GM19452 (cell line): ENCODE measurements around the gene FBLN2.
"Not testable (repeated sequence)": the region's sequence is repeated elsewhere in the genome, so short reads cannot be mapped to it uniquely, and the experiment has no call there.

Experiments used
- ATAC-seq: cut with Tn5 transposase; IDR thresholded peaks from one replicate; pipeline ENCODE4 v1.9.1; 2021; ENCODE audit not compliant: unreplicated experiment

The FBLN2 gene

DNA sequence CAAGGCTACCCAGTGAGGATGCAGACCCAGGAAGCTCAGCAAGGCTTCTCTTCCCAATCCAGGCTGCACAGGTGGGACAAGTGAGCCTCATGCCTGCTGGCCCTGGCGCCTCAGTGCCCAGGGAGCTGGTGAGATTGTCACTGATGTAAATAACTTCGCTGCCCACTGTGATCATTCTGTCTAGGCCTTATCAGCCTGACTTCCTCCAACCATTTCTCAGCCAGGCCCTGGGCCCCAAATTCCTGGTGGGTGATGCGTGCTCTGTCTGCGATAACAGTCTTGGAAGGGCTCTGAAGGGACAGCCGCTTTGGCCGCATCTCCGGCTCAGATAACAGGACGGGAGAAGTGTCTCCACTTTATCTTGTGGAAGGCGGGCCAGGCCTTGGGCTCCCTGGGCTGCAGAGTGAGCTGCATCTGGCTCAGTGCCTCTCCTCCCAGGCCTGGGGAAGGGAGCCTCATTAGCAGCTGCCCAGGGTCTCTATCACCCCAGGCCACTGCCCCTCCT is 2.2 kb upstream of the FBLN2 start:
- ATAC-seq: no peak

DNA sequence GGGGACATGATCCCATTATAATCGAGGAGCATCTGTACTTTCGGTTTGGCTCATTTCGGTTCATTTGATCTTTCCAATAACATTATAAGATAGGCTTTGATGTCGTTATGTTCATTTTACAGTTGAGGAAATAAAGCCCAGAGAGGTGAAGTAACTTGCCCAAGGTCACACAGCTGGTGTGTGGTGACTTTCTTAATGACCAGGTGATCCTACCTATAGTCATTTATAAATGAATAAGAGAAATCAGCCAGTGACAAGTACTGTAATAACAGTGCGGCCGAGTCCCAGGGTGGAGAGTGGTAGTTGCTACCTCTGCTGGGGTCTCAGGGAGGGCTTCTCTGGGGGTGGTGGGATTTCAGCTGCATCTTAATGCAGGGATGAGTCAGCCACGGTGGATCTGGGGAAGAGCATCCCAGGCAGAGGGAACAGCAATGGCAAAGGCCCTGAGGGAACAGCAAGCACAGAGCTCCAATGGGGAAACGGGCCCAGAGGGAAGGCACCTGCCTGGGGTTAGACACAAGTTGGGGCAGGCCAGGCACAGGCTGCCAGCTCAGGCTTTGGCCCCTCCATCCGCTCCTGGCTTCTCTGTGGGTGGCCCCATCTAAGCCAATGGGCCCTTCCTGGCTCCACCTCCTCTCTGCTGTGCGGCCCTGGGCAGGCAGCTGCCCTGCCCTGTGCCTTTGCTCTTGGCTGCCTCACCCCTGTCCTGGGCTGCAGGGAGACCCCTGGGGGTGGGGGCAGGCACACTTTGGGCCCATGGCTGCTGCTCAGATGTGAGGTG is 1.1 kb upstream of the FBLN2 start:
- ATAC-seq: no peak

DNA sequence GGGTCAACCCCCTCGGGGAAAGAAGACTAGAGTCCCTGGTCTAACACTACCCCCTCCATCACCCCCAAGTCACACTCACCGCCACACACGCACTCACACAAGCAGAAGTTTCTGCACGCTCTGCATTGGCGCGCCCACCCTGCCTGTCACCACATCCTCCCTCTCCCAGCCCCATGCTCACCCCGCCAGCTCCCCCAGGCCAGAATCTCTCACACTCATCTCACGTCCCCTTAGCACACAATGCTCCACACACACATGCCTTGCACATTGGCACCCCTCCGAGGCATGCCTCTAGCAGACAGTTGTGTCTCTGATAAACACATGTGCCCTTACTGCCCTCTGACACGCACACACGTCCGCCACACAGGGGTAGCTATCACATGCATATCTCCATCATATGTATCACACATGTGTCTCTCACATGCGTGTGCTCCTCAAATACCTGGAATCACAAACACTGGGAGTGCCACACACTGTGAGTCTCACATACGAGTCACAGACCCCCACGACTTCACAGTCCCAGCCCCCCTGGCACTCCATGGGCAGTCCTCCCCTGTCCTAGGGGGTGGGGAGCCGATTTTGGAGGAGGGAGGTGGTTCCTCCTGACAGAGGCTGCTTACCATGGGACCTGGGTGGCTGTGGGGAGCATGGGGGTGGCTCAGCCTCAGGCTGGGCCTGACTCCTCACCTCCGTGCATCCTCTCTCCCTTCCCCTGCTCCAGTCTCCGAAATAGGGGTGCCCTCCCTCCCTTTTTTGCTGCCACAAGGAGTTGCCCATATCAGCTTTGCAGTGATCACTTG is 898 bp downstream of the FBLN2 start:
- ATAC-seq: no peak

DNA sequence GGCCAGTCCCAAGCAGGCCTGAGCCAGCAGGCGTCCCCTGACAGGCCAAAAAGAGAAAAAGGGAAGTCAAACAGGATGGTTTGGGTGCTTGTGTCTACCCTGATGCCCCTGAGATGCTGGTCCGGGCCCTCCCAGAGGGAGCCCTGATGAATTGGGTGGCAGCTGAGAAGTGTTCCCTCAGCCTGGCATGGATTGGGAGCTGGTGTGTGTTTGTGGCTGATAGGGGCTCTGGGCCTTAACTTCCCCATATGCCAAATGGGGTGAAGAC is 1.4 kb downstream of the FBLN2 start:
- ATAC-seq: no peak

DNA sequence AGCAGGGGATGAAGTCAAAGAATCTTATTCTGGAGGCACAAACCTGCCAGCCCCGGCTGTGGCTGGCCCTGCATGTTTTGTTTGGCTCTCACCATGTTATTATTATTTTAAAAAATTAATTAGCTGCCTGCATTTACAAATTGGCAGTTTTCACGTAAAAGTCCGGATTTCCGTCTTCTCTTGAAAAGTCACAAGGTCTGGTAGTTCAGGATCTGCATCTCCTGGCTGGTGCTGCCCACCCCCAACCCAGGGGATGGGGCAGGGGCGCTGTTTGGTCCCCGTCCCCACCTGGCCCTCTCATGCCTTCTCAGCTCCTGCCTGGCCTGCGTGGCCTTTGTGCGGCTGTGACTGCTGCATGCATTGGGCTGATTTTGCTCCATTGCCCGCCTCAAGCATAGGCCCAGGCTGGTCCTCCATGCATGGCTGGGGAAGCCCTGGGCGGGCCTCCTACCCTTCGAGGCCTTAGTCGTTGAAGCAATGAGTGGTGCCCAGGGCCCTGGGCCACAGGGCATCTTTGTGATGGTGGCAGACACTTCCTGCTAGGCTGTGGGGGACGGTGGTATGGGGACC is 2.0 kb downstream of the FBLN2 start:
- no peak for ATAC-seq

DNA sequence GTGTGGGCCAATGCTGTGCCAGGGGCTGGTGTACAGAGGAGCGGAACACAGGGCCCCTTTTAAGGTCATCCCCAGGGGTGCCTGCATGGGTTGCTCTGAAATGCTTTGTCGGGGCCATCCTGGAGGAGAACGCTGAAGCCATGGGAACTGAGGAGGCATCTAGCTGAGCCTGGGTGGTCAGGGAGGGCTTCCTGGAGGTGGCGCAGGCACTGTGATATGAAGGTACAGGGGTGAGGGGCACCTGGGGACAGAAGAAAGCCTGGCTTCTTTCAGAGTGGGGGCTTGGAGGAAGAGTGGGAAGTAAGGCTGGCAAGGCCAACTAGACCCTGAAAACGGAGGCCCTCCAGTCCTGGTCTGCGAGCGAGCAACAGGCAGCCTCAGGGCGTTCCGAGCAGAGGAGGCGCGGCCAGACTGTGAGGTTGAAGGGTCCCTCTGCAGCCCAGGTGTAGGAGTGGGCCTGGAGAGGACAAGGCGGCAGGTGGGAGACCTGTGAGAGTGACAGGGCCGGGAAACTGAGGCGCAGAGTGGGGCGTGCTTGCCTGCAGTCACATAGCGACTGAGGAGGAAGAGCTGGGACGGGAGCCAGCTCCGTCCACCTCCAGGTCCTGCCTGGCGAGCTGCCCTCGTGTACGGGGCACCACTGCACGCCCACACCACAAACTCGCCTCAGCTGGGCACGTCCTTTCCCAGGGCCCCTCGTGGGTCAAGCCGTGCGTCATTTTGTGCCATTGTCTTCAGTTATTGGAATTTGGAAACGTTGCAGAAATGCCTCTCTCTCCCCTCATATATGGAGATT is 4.1 kb downstream of the FBLN2 start:
- ATAC-seq: no peak

DNA sequence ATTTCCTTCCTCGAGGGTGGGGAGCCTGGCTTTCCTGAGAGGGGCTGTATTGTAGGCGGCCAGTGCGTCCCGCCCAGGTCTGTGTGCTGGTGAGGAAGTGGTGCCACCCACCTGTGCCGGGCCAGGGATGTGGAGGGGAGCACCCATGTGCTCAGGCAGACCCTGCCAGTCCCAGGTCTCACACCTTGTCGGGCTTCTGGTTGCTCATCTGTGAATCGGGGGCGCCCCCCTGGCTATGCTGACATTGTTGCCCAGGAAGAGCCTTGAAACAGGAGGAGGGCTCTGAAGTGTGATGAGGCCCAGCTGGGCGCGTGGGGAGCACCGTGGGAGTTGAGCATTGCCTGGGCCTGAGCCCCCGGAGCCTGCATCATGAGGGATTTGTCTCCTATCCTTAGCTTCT is 4.8 kb downstream of the FBLN2 start:
- no peak for ATAC-seq

DNA sequence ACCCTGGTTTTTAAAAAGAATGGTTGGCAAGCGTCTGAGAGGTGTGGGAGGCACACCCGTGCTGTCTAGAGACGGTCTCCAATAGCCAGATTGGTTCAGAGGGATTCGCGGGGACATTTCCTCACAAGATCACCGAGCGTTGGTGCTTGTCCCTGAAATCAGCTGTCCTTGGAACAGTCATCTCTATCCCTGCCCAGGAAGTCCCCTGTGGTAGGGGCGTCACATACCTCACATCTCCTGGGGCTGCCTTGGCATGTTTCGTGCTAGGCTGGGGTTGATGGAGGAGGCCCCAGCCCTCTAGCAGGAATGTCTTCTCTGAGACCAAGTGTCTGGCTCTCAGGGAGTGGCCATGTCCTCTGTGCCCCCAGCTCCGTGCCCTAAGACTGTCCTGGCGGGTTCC is 6.8 kb downstream of the FBLN2 start:
- ATAC-seq: no peak

DNA sequence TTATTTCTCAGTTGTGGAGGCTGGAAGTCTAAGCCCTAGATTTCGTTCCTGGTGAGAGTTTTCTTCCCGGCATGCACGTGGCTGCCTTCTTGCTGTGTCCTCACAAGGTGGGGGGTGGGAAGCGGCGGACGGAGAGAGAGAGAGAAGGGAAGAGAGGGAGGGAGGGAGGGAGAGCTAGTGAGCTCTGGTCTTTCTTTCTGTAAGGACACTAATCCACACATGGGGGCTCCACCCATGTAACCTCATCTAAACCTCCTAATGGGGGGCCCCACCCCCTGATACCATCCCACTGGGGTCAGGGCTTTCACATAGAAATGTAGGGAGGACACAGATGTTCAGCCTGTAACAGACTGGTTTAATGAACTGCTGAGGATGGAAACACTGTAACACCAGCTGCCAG is 7.3 kb downstream of the FBLN2 start:
- ATAC-seq: no peak

DNA sequence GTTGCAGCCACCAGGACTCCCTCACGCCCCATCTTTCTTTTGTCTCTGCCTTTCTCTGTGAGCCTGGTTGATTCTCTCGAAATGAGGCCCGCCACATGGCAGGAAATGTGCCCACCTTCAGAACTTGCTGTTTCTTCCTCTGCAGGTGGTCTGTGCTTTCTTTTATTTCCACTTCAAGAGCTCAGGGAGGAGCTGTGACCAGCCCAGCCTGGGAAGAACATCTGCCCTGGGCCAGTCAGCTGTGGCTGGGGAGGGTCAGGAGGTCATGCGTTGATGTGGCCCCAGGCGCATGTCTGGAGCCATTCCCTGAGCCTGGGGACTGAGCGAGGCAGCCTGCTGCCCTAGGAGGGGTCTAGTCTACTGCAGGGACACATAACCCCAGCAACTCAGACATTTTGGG is 8.0 kb downstream of the FBLN2 start:
- no peak for ATAC-seq

DNA sequence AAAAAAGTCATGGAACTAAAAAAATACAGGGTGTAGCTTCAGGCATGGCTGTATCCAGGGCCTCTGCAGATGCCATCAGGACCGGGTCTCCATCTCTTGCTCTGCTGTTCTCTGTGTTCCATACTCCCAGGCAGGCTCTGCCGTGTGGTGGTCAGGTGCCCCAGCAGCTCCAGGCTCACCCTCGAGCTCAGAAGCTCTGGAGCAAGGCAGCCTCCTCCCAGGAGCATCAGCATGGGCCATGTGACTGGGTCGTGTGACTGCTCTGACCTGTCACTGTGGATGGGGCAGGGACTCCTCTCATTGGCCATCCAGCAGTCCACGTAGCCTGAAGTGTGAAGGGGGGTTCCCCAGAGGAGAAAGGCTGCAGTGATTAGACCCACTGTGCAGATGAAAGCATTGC is 8.5 kb downstream of the FBLN2 start:
- ATAC-seq: no peak

DNA sequence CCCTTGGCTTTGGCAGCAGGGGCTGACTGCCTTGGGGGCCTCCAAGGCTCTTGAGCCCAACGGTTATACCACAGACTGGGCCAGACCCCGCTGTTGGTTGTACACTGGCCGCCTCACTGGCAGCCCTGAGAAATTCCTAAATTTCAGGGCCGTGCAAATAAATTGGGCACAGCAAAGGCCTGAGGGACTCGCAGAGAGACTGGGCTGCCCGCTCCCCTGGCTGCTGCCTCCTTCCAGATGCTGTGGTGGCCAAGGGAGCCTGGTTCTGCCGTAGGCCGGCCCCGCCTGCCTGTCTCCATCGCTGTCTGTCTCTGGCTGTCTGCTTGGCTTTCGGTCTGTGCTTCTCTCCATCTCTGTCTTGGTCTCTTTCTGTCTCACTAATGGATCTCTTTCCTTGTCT is 9.0 kb downstream of the FBLN2 start:
- no peak for ATAC-seq

DNA sequence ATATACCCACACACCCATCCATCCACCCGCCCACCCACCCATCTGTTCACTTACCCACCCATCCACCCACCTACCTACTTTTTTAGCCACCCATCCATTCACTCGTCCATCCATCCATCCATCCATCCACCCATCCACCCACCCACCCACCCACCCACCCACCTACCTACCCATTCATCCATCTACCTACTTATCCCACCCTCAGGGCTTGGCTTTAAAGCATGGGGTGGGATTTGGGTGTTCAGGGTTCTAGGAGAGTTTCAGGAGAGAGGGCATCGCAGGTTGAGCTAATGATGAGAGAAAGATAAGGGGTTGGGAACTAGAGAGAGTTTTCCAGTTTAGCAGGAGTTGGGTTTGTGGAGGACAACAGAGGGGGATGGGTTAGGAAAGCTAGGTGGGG is 9.7 kb downstream of the FBLN2 start:
- ATAC-seq: no peak

DNA sequence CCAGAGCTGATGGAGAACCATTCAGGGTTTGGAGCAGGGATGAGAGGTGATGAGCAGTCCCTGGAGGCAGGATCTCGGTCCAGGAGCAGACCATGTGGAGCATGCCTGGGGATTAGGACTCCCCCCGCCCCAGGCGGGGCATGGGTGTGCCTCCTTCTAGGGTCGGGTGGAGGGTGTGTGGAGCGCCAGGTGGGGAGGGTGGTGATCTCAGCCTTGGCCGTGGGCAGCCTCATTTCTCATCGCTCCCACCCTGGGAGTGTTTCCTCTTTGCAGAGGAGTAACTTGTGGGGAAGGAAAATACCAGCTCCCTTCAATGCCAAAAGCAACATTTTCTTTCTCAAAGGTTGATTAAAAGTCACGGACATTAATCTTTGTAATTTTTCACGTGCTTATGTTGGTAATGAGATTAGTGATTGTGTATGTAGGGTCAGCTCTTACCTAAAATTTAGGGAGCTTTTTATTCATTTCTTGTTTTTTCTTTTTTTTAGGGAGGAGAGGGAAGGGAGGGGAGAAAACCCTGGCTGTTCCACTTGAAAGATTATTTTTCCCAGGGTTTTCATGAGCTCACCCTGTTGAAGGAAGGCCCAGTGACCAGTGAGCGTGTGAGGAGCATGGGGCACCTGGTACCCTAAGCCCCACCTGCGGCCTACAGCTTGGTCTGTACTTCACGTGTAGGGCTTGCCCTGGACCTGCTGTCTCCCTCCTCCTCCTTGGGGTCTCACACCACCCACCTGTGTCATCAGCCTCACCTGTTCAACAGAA is 11.0 kb downstream of the FBLN2 start:
- ATAC-seq: no peak

DNA sequence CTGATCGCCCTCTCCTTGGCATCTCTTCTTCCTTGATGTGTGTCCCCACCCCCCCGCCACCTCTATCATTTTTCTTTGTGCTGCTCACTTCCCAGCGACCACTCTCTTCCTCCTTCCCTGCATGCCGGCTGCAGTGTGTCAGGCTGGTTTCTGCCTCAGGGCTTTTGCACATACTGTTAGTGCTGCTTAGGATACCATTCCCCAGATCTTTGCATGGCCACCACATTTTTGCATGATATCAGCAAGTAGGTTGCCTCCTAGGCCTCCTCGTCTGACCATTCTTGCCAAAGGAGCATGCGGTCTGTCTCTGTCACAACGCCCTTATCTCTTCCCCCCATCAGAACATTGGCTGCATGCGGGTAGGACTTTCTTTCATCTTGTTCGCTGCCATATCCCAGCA is 12.5 kb downstream of the FBLN2 start:
- no peak for ATAC-seq

DNA sequence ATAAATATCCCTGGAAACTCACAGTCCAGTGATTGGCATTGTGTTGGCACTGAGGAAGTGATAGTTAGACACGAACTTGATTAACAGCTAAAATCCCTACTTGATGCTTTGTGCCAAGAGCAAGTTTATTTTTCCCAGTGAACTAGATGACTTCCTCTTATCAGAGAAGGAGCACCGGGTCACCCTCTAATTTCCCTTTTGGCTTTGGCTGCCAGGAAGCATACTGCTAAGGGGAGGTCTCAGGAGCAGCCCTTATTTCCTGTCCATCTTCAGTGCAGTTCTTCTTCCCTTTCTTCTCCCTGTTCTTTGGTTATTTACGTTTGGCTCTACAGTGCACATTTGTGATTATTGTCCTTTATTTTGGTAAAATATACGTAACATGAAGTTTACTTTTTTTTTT is 13.0 kb downstream of the FBLN2 start:
- no peak for ATAC-seq

DNA sequence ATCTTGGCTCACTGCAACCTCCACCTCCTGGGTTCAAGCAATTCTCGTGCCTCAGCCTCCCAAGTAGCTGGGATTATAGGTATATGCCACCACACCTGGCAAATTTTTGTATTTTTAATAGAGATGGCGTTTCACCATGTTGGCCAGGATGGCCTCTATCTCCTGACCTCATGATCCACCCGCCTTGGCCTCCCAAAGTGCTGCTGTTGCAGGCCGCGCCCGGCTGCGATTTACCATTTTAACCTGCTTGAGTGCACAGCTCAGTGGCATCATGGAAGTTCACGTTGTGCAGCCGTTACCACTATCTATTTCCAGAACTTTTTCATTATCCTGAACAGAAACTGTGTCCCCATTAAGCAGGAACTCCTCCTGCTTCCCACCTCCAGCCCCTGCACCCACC is 13.5 kb downstream of the FBLN2 start:
- not testable (repeated sequence) for ATAC-seq

DNA sequence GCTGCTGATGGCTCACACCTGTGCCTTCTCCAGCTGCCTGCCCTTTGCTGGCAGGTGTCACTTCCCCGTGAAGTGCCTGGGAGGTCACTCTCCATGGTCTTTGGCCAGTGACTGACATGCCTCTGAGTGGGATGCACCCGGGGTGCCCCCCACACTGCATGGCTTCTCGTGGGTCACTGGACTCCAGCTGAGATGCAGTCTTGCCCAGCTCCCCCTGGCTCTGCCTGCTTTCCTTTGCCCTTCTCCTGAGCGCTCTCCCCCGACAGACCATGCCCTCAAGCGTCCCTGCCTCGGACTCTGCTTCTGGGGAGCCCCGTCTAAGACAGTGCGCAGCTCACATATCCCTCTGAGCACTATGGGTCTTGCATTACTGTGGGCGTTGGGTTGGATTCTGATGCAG is 14.4 kb downstream of the FBLN2 start:
- ATAC-seq: no peak

DNA sequence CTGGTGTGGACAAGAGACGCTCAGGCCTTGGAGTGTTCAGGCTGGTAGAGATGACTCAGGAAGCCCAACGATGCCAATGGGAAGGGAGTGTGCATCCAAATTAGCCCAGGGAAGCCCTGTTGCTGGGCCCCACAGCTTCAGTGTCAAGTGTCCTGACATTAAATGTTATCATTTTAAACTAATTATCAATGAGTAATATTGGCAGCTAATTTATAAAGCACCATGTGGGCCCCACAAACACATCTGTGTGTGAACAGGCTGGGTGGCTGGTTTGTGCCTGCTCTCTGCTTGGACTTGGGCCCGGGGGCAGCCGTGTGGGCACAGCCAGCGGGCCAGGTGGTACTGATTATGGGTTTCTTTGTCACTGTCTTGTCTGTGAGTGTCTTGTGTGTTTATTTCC is 15.0 kb downstream of the FBLN2 start:
- no peak for ATAC-seq

DNA sequence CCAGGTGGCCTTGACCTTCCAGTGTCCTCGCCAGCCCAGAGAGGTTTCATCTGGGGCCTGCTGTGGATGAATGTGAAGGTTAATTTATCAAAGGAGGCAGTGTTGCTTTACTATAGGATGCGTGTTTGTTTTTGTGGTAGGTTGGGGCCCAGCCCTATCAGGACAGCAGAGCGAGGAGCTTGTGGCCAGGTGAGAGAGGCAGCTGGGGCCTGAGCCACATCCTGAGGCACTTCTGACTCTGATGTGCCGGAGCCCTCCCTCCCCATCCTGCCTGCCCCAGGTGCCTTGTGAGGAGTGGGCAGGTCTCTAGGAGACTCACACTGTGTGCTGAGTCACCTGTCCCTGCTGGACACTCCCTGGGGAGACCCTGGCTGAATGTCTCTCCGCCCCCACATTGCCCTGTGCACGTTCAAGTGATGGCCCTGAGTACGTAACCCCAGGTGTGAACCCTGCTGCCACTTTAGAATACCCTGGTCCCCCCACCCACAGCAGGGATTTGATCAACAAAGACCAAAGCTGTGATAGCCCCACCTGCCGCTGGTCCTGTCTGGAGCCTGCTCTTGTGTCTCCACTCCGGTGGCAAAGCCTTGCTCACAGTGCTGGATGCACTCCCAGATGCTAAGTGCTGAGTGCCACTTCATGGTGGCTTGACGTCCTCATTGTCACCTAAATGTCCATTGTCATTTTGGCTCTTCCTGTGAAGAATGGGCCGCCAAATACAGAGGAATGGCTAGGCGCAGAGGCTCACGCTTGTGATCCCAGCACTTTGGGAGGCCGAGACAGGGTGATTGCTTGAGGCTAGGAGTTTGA is 16.0 kb downstream of the FBLN2 start:
- ATAC-seq: no peak
